ENCODE data around the gene DIP2B. TPM values are rescaled to one million over a fixed set of nuclear protein-coding genes. Genes with fewer than 3 reads are reported as not detected.
"Not testable (repeated sequence)": the region's sequence is repeated elsewhere in the genome, so short reads cannot be mapped to it uniquely, and the experiment has no call there.

DIP2B gene
- total RNA-seq, 1 donor from 2014 or later: 31.5 TPM

DNA sequence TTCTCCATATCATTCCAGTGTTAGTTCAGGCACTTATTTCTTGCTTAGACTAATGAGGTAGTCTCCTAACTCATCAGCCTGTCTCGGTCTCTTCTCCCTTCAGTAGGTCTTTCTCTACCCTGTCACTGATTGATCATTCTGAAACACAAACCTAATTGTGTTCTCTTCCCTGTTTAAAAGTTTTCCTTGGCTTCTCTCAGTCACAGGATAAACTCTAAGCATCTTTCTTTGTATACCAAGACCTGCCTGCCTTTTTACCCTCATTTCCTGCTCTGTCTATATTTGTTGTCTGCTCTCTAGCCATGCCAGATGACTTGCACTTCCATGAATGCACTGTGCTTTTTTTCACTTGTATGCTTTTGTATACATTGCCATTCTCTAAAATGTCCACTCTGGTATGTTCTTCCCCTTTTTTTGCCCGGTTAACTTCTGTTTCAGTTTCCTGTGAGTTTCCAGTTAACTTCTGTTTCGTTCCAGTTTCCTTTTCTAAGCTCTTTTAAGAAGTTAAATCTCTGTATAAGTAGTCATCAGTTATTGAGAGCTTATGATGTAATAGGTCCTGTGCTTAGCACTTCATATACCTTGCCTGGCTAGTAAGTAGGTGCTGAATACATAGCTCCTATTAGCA lies 12.8 kb downstream of the DIP2B start:
- intact Hi-C loops (cut with micrococcal nuclease): loop anchor here (1.0 to 5.0 kb wide), 5 partner anchors 9 to 655 kb away; partner anchors contain the start of genes DIP2B, SMARCD1 and TFCP2

DNA sequence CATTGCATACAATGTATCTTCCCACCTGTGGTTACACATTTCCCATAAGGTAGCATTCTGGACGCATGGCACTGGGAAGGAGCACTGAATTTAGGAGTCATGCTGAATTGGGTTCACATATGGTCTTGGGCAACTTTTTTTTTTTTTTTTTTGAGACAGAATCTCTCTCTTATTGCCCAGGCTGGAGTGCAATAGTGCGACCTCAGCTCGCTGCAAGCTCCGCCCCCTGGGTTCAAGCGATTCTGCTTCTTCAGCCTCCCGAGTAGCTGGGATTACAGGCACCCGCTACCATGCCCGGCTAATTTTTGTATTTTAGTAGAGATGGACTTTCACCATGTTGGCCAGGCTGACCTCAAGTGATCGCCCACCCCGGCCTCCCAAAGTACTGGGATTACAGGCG lies 13.3 kb downstream of the DIP2B start:
- intact Hi-C loops (cut with micrococcal nuclease): loop anchor here (2.0 to 5.0 kb wide), 2 partner anchors 13 to 654 kb away; partner anchors contain the start of genes DIP2B and TFCP2

DNA sequence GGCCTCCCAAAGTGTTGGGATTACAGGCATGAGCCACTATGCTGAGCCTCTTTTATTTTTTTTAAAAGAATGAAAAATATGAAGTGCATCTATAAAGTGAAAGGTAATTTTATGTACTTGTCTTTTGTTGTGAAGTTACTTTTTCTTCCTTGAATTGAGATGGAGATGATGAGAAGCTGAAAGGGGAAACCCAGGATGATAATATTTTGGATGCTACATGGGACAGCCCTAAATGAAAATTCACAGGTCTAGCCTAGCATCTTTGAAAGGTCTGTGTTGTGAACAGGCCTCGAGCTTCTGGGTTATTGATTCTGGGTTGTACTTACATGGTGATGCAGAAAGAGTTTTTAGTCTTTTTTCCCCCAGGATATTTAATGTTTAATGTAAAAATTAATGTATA lies 14.6 kb downstream of the DIP2B start:
- intact Hi-C loops (cut with micrococcal nuclease): loop anchor here (2.0 to 5.0 kb wide), 2 partner anchors 15 to 653 kb away; partner anchors contain the start of genes DIP2B and TFCP2

DNA sequence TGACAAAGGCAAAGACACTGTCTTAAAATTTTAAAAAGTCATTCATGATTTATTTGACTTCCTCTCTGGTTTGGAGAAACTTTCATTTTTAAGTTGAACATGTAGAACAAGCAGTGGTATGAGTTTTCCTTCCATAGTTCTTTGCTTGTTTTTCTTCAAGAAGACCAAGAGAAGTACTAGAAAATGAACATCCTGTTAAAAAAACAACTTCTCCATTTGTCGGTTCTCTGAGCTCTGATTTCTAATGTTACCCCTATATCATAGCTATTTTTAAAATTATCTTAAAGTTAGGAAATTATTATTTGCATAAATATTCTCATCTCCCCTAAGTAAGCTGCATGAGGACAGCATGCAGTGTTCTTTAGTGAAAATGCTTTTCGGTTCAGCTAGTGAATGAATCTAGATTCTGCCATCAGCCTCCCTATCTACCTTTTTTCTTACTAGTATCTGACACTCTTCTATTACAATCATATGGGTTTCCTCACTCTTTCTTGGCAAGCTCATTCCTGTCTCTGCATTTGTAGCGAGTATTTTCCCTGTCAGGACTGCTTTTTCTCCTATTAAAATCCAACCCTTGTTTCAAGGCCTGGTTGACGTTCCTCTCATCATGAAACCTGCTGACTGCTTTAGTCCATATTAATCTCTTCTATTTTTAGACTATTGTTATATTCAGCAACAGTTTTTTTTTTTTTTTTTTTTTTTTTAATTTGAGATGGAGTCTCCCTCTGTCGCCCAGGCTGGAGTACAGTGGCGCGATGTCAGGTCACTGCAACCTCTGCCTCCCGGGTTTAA lies 15.8 kb downstream of the DIP2B start:
- intact Hi-C loops (cut with micrococcal nuclease): no loop called here

DNA sequence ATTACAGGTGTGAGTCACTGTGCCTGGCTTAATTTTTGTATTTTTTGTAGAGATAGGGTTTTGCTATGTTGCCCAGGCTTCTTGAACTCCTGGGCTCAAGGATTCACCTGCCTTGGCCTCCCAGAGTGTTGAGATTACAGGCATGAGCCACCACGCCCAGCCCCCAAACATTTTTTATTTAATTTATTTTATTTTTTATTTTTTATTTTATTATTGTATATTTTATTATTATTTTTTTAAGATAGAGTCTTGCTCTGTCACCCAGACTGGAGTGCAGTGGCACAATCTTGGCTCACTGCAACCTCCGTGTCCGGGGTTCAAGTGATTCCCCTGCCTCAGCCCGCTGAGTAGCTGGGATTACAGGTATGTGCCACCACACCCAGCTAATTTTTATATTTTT lies 17.0 kb downstream of the DIP2B start:
- intact Hi-C loops (cut with micrococcal nuclease): not testable (repeated sequence)

DNA sequence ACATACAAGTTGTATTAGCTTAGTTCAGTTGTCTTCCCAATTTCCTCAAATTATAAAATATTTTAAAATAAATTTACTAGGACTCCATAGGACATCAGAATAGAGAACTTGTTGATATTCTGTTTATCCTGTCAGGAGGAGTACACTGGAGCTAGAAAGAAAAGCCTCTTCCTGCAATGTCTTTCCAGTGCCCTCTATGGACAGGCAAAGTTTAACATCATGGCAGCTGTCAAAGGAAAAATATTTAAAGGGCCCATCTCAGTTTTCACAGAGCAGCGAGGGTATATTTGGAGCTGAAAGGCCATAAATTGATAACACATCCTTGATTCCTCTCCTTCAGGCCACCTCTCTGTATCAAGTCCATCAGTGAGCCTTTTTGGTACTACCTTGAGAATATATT lies 19.0 kb downstream of the DIP2B start:
- intact Hi-C loops (cut with micrococcal nuclease): no loop called here

DNA sequence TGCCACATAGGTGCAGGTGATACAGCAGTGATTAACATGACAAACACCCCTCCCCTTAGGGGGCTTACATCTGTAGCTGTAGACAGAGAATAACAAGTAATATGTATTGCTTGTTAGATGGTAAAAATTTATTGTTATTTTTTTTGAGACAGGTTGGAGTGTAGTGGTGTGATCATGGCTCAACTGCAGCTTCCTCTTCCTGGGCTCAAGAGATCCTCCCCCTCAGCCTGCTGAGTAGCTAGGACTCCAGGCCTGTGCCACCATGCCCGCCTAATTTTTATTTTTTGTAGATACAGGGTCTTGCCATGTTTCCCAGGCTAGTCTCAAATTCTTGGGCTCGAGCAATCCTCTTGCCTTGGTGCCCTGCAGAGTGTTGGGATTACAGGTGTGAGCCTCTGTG lies 19.8 kb downstream of the DIP2B start:
- intact Hi-C loops (cut with micrococcal nuclease): no loop called here

DNA sequence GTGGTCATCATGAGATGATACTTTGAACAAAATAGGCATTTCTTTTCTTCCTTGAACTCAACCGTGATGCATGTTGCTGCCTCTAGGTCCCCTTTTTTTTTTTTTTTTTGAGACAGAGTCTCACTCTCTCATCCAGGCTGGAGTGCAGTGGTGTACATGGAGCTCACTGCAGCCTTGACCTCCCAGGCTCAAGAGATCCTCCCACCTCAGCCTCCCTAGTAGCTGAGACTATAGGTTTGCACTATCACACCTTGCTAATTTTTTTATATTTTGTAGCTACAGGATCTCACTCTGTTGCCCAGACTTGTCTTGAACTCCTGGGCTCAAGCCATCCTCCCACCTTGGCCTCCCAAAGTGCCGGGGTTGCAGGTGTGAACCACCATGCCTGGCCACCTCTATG lies 20.6 kb downstream of the DIP2B start:
- intact Hi-C loops (cut with micrococcal nuclease): no loop called here

DNA sequence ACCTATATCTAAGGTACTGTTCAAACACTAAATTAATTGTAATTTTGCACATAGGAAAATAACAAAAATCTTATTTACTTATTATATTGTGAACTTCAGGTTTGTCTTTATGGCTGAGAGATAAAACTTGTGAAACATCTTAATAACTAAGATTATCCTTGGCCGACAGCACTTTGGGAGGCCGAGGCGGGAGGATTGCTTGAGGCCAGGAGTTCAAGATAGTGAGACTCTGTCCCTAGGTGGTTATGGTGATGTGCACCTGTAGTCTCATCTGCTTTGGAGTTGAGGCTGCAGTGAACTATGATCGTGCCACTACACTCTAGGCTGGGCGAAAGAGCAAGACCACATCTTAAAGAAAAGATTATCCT lies 22.6 kb downstream of the DIP2B start:
- intact Hi-C loops (cut with micrococcal nuclease): no loop called here

DNA sequence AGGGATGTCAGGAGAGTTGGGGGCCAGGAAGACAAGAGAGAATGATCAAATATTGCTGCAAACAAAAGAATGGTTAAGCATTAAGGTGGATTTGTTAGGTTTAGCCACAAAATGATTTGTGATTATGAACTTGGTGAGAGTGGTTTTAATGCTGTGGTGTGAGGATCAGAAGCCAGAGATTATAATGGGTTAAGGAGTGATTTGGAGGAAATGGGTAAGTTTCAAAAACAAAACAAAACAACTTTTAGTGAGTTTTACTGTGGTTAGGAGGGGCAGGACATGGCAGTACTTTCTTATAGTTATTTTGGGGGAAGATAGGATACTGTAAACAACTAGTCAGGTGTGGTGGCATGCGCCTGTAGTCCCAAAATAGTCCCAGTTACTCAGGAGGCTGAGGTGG lies 24.0 kb downstream of the DIP2B start:
- intact Hi-C loops (cut with micrococcal nuclease): no loop called here

DNA sequence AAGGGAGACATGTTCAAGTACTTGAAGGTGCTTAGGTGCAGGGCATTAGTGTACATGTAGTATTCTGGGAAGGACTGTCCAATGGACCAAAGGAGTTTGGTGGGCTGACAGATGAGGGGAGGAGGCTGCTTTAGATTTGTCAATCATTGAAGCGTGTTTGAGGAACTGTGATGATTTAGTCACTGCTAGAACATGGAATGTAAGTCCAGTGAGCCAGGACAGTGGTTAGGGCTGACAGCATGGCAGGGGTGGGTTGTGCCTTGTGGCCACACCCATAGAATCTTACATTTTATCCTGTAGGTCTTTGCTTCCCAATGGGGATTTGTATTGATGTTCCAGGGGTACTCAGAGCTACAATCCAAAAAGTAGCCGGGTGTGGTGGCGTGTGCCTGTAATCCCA lies 24.6 kb downstream of the DIP2B start:
- intact Hi-C loops (cut with micrococcal nuclease): no loop called here

DNA sequence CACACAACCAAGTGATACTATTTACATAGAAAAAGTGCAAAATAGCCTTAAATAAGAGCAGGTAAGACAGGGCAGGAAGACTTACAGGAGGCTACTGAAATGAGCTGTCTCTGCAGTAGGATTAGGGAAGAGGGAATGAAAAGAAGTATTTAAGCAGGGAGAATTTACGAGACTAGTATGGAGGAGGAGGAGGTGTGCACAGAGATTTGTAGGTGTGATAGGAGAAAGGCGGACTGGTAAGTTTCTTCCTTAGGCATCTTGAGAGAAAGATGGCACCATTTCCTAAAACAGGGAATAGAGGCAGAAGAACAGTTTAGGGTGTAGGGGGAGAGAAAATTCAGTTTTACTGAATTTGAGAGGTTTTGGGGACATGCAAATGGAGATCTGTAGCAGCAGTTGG lies 25.7 kb downstream of the DIP2B start:
- intact Hi-C loops (cut with micrococcal nuclease): no loop called here

DNA sequence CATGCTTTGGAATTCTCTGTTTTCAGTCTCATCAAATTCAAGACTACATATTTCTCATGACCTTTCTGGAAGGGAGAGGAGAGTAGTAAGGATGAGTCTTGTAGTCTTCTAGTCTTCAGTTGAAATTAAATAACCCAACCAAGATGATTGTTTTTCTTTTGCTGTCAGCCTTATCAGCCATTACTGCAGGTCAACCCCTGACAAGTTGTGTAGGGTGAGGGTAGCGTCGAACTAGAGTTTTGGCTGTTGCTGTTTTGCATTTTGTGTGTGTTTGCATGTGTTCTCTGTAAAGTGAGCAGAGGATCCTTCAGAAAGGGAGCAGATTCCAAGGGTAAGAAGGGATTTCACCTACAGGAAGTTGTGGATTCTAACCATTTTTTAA lies 28.4 kb downstream of the DIP2B start:
- intact Hi-C loops (cut with micrococcal nuclease): loop anchor here (1.0 kb wide), 2 partner anchors 9 to 16 kb away; no protein-coding TSS in a partner anchor

DNA sequence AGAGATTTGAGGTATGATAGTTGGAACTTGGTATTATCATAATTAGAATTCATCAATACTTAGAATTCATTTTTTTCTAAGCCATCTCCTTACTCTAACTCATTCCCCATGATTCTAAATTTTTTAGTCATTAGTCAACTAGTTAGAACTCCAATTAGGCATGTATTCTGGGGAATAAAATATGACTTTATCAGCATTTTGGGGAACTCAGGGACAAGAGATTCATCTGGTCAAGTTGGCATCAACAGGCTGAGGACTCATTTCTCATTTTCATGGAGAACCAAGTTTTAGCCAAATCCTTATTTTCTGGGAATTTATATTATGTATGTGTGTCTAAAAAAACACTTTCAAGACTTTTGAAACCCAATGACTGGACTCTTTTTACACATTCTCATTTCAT lies 29.2 kb downstream of the DIP2B start:
- intact Hi-C loops (cut with micrococcal nuclease): loop anchor here (1.0 kb wide), 2 partner anchors 8 to 17 kb away; no protein-coding TSS in a partner anchor

DNA sequence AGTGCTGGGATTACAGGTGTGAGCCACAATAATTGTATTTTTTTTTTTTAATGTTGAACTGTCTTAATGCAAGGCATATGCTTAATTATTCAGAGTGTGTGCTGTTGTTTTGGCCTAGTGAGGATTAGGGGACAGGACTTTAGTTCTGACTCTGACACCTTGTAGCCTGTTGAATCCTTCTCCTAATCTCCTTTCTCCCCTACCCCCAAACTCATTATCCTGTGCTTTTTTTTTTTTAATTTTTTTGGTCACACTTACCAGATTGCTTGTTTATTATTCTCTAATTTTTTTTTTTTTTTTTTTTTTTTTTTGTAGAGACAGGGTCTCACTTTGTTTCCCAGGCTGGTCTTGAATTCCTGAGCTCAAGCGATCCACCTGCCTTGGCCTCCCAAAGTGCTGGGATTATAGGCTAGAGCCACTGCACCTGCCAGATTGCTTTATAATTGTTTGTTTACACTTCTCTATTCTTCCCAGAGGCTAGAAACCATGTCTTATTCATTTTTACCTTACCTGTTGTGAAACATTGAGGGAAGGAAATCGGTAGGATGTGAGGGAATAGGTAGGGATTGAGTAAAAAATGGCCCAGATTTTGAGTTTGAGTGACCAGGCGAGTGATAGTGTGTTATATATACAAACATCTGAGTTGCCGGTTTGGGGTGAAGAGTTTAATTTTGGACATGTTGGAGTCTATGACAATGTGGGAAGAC lies 32.2 kb downstream of the DIP2B start:
- intact Hi-C loops (cut with micrococcal nuclease): no loop called here

DNA sequence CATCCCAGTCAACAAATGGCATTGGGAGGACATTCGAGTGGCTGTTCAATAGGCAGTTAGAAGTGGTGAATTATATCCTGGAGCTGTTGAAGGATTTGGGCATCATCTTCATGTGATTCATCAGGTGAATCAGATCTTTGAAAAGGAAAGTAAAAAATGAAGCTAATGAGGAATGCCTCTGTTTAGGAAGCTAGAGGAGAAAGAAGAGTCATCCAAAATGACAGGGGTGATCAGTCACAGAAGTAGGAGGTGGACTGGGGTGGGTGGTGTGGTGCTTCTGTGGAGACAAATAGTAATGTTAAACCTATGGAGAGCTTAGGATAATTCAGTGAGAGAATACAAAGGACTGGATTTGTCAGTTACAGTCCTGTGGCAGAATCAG lies 32.7 kb downstream of the DIP2B start:
- intact Hi-C loops (cut with micrococcal nuclease): no loop called here

DNA sequence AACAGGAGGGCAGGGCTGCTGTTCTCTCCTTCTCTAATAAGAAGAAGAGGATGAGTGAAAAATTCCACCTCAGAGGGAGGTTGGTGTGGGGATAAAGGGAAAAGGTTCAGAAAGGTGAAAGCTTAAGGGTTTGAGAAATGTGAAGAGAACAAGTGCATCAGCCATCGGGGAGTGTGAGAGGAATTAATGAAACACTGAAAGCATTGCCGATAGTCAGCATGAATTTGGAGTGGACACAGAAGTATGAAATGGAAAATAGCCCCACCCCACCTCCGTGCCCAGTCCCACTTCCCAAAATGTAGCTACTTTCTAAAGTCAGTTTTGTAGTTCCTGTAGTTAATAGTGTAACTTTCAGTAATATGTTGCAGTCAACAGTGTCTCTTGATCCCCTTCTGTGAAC lies 33.4 kb downstream of the DIP2B start:
- intact Hi-C loops (cut with micrococcal nuclease): no loop called here

DNA sequence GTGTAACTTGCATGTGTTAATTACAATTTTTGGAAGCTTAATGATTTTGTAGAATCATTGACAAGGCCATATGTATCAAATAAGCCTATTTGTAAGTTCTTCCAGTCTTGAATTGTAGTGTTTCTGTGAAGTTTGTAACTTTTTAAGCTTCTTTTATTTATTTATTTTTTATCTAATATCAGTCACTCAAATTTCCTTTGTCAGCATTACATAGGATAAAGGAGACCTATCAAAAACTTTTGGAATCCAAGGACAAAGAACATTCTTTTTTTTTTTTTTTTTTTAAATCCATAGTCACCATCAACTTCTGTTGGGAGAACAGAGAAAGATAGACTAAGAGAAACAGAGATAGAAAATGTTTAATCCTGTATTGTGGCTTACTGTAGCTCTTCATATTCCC lies 36.4 kb downstream of the DIP2B start:
- intact Hi-C loops (cut with micrococcal nuclease): no loop called here

DNA sequence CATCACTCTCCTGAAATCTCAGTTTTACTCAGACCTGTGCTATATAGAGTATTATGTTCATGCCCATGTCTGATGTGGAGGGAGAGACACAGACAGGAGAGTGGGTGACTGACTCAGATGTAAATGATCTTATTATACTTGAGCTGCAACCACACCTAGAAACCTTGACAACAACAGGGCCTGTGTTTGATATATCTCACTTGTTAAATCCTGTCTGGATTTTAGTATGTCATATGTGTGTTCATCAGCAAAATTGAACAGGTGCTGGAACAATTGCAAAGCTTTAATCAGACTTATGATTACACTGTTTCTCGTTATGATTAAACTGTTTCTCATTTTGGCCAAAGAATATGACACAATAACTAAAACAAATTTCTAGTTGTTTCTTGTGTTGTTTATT lies 37.7 kb downstream of the DIP2B start:
- intact Hi-C loops (cut with micrococcal nuclease): loop anchor here (1.0 to 2.0 kb wide), 2 partner anchors 9 to 34 kb away; no protein-coding TSS in a partner anchor

DNA sequence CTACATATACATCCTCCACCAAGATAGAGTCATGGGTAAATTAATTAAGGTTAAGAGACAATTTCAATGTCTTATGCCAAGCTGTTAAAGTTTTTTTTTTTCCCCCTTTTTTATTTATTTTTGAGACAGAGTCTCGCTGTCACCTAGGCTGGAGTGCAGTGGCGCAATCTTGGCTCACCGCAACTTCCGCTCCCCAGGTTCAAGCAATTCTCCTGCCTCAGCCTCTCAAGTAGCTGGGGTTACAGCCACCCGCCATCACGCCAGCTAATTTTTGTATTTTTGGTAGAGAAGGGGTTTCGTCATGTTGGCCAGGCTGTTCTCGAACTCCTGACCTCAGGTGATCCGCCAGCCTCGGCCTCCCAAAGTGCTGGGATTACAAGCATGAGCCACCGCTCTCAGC lies 38.4 kb downstream of the DIP2B start:
- intact Hi-C loops (cut with micrococcal nuclease): loop anchor here (2.0 kb wide), 1 partner anchor 34 kb away; no protein-coding TSS in a partner anchor

DNA sequence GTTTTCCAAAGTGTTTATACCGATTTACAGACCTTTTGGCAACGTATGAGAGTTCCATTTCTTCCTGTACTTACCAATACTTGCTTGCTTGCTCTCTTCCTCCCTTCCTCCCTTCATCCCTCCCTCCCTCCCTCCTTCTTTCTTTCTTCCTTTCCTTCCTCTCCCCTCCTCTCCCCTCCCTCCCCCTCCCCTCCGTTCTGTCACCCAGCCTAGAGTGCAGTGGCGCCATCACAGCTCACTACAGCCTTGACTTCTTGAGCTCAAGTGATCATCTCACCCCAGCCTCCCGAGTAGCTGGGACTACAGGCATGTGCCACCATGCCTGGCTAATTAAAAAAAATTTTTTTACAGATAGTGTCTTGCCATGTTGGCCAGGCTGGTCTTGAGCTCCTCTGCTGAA lies 40.4 kb downstream of the DIP2B start:
- intact Hi-C loops (cut with micrococcal nuclease): no loop called here

DNA sequence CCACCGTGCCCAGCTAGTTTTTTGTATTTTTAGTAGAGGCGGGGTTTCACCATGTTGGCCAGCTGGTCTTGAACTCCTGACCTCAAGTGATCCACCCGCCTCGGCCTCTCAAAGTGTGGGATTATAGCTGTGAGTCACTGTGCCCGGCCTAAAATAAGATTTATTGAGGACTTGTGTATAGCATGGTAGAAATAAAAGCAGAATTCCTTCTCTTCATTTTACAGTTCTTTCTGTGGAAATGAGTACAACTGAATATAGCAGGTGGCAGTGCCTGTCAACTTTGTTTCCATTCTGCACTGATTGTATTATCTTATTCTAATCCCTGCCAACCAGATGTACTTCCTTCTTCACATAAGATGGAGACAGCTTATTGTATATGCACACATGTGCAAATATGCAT lies 41.0 kb downstream of the DIP2B start:
- intact Hi-C loops (cut with micrococcal nuclease): no loop called here
